MM.1S (cell line): ENCODE measurements around the gene PVR.

Experiments used
- CTCF ChIP-seq: fragments of 300-600 bp; sonication (generic); IDR thresholded peaks from 2 replicates; pipeline ENCODE4 v1.5.1; 2016; ENCODE audit warnings: antibody characterized with exemption, low read length, mixed read lengths
- EZH2 ChIP-seq: fragments of 300-600 bp; sonication (generic); optimal IDR thresholded peaks from 2 replicates; pipeline ENCODE3; 2017; ENCODE audit warnings: low read depth, mild to moderate bottlenecking, antibody characterized with exemption, low read length, mixed read lengths

- TF ChIP-seq CTCF: no peak
- TF ChIP-seq EZH2: no peak
Observed at GRCh38 chr19:44675521-44675920, 31.8 kb downstream of the PVR start.
